GM12878 (cell line): ENCODE measurements around the gene HS3ST3A1. TPM values are rescaled to one million over a fixed set of nuclear protein-coding genes. Genes with fewer than 3 reads are reported as not detected.

Source experiments
- ATAC-seq: fragments of 200-7000 bp; cut with Tn5 transposase; 3 replicates; pipeline ENCODE4 v1.9.1; 2020; ENCODE audit warnings: mild to moderate bottlenecking, moderate library complexity
- BruUV-seq: library from RNA; stranded (reverse); fragments of 400-500 nt; replicated peaks from 2 replicates; lab custom pipeline; 2021; lab: Mats Ljungman, UMichigan
- CTCF ChIA-PET: fragments of 300-600 bp; sonication (Branson Sonifier 250); formaldehyde crosslinking; extraction: SDS; loops from one replicate; lab custom pipeline; 2021; ENCODE audit warnings: inconsistent platforms; lab: Yijun Ruan, JAX
- POLR2A ChIA-PET: fragments of 350-600 bp; formaldehyde crosslinking; extraction: SDS; loops from one replicate; lab custom pipeline; 2021; ENCODE audit warnings: inconsistent platforms; lab: Charles Lee
- RAD21 ChIA-PET: fragments of 300-600 bp; sonication (Branson Sonifier 250); formaldehyde crosslinking; loops from one replicate; lab custom pipeline; 2023; ENCODE audit warnings: antibody characterized with exemption; ENCODE audit not compliant: unreplicated experiment; lab: Charles Lee
- SMC1A ChIA-PET: fragments of 300-600 bp; sonication (Branson Sonifier 250); formaldehyde crosslinking; loops from one replicate; lab custom pipeline; 2023; ENCODE audit not compliant: unreplicated experiment, uncharacterized antibody; lab: Charles Lee
- DNase-seq: peaks from one replicate; pipeline ENCODE4 v3.0.0-alpha.2; 2011; ENCODE audit warnings: low read depth, low spot score
- FAIRE-seq: peaks from 3 replicates; lab custom pipeline; 2011; peaks lifted over from hg19 to GRCh38; lab: Jason Lieb, UNC
- H2AFZ ChIP-seq: 2 replicates; pipeline ENCODE4 v1.6.0; 2011; ENCODE audit warnings: low read depth, low read length, control low read depth; ENCODE audit not compliant: control insufficient read depth
- H3K27ac ChIP-seq: 2 replicates; pipeline ENCODE4 v1.5.1; 2011; ENCODE audit warnings: control low read depth; ENCODE audit not compliant: control insufficient read depth, insufficient read depth
- H3K27me3 ChIP-seq, 2 experiments: replicated peaks in 1 of 2; 2 replicates each; pipeline versions ENCODE4 v1.6.0 to v1.6.1; 2011; ENCODE audit warnings: low read length in 1 of 2; ENCODE audit not compliant: control insufficient read depth in 2 of 2, insufficient read depth in 2 of 2
- H3K36me3 ChIP-seq, 2 experiments: 2 replicates each; pipeline ENCODE4 v1.5.1; 2011; ENCODE audit warnings: low read length in 1 of 2; ENCODE audit not compliant: control insufficient read depth in 2 of 2, insufficient read depth in 2 of 2
- H3K4me1 ChIP-seq: 2 replicates; pipeline ENCODE4 v1.6.1; 2011; ENCODE audit warnings: mild to moderate bottlenecking, low read length, moderate library complexity, mixed read lengths; ENCODE audit not compliant: control insufficient read depth, insufficient read depth
- H3K4me2 ChIP-seq: 2 replicates; pipeline ENCODE4 v1.6.0; 2011; ENCODE audit warnings: control low read depth; ENCODE audit not compliant: control insufficient read depth, insufficient read depth
- H3K4me3 ChIP-seq: fragments of 200-600 bp; sonication (generic); 2 replicates; pipeline ENCODE4 v1.5.1; 2016
- H3K79me2 ChIP-seq: 2 replicates; pipeline ENCODE4 v1.6.0; 2011; ENCODE audit warnings: low read length; ENCODE audit not compliant: control insufficient read depth, insufficient read depth
- H3K9ac ChIP-seq: 2 replicates; pipeline ENCODE4 v1.8.0; 2011; ENCODE audit warnings: low read length, control low read depth, mixed read lengths; ENCODE audit not compliant: control insufficient read depth, insufficient read depth
- H3K9me3 ChIP-seq: replicated peaks from 3 replicates; pipeline ENCODE4 v1.5.1; 2011; ENCODE audit warnings: mild to moderate bottlenecking, low read length; ENCODE audit not compliant: control insufficient read depth, insufficient read depth
- H4K20me1 ChIP-seq: 2 replicates; pipeline ENCODE4 v1.6.0; 2011; ENCODE audit not compliant: control insufficient read depth, insufficient read depth
- DPF2 ChIP-seq: fragments of 450-650 bp; IDR thresholded peaks from 2 replicates; pipeline ENCODE4 v1.6.1; 2017; ENCODE audit warnings: mild to moderate bottlenecking
- IRF4 ChIP-seq: IDR thresholded peaks from 2 replicates; pipeline ENCODE4 v1.6.1; 2011; ENCODE audit warnings: low read depth, low read length
- MAX ChIP-seq: IDR thresholded peaks from 2 replicates; pipeline ENCODE4 v1.6.1; 2012; ENCODE audit warnings: low read depth, low read length, improper control_type of control experiment
- NR2C2 ChIP-seq: IDR thresholded peaks from 2 replicates; pipeline ENCODE4 v1.6.1; 2011; ENCODE audit warnings: borderline replicate concordance, low read depth; ENCODE audit not compliant: control insufficient read depth, insufficient read length
- RAD51 ChIP-seq: fragments of 450-650 bp; IDR thresholded peaks from 2 replicates; pipeline ENCODE4 v1.6.1; 2016; ENCODE audit warnings: moderate library complexity, mild to moderate bottlenecking, inconsistent platforms
- SMC3 ChIP-seq: IDR thresholded peaks from 2 replicates; pipeline ENCODE4 v1.6.1; 2011; ENCODE audit warnings: low read length, improper control_type of control experiment, borderline replicate concordance
- WGBS: methylation state at CpG from one replicate; pipeline ENCODE4 v1.1.6; 2016; ENCODE audit warnings: low lambda C conversion rate; ENCODE audit not compliant: insufficient replicate concordance, insufficient coverage; ENCODE audit errors: missing lambda C conversion rate; 5-methylcytosine and 5-hydroxymethylcytosine counted together
- in situ Hi-C: fragments of 300-500 bp; cut with MboI; formaldehyde crosslinking; loops from 9 replicates; pipeline ENCODE4 v1.14.3; 2018; ENCODE audit warnings: mixed read lengths
- intact Hi-C: fragments of 100-400 bp; cut with micrococcal nuclease; formaldehyde crosslinking; loops from one replicate; pipeline ENCODE4 v1.14.2; 2022; ENCODE audit not compliant: unreplicated experiment
- polyA plus RNA-seq, 11 experiments: library from polyadenylated mRNA; depleted of rRNA in 4 of 11; unstranded in 6 of 11; stranded (reverse) in 5 of 11; fragments of >200 nt; fragmentation: Nextera tagmentation in 4 of 11; fragmentation: Illumina TruSeq in 1 of 11; extraction: Ambion mirVana in 4 of 11; extraction: Trizol in 1 of 11; gene quantifications; 1 replicate in 1 of 11; 2 replicates in 10 of 11; pipeline versions ENCODE4 v1.2.1 to v1.2.3, GENCODE V29; 2011 to 2016; ENCODE audit warnings: inconsistent platforms in 2 of 11, missing spikeins in 2 of 11, low read depth in 1 of 11
- total RNA-seq, 4 experiments: library from RNA; depleted of rRNA in 3 of 4; stranded (reverse); fragments of >200 nt in 3 of 4; fragmentation: Illumina TruSeq in 1 of 4; extraction: Trizol in 1 of 4; gene quantifications; 2 replicates each; pipeline versions ENCODE4 v1.2.1 to v1.2.3, GENCODE V29; 2013 to 2021

Gene HS3ST3A1
- total and polyA plus RNA-seq, 10 of the 15 experiments (the other 5 are each of a cell fraction or from before 2014, with no cell fraction given) = 0.24 to 0.26 TPM; not detected in 8

- POLR2A ChIA-PET = interaction anchor here (0.8 to 0.9 kb wide), 3 partner anchors 9 to 34 kb away, joined by 3 to 4 read pairs (median 3); no protein-coding TSS in a partner anchor
- BruUV-seq = TSS peak; percentile 76
- H3K27me3 ChIP-seq = no peaks in the 10 kb centered on the region
- no peak overlapping the region for H3K4me2 ChIP-seq
- no peaks in the 10 kb centered on the region for H4K20me1 ChIP-seq
- ATAC-seq (no peak), FAIRE-seq (peak; percentile 7), DNase-seq (no peak)
- in situ Hi-C loops = no loop called here
- H3K4me3 ChIP-seq = no peak overlapping the region
- TF ChIP-seq SMC3 = no peak
- TF ChIP-seq IRF4 = no peak
- TF ChIP-seq RAD51 = no peak
- TF ChIP-seq DPF2 = no peak
- TF ChIP-seq NR2C2 = no peak
- TF ChIP-seq MAX = no peak
- RAD21 ChIA-PET = interaction anchor here (0.8 to 3.8 kb wide), 6 partner anchors 10 to 73 kb away, joined by 3 to 32 read pairs (median 4); no protein-coding TSS in a partner anchor
- H2AFZ ChIP-seq = no peak overlapping the region
- CTCF ChIA-PET = interaction anchor here (0.6 to 1.3 kb wide), 5 partner anchors 12 to 186 kb away, joined by 3 to 6 read pairs (median 3); no protein-coding TSS in a partner anchor
- intact Hi-C loops = loop anchor here (10.0 kb wide), 1 partner anchor 68 kb away; no protein-coding TSS in a partner anchor
- SMC1A ChIA-PET = interaction anchor here (0.6 to 1.7 kb wide), 9 partner anchors 8 to 53 kb away, joined by 3 to 19 read pairs (median 4); no protein-coding TSS in a partner anchor
- H3K36me3 ChIP-seq = no peaks in the 10 kb centered on the region
- 36% methylated on average over 5 of the region's 5 CpGs for WGBS
- H3K4me1 ChIP-seq = no peaks in the 10 kb centered on the region
- no peak overlapping the region for H3K9ac ChIP-seq
- H3K27ac ChIP-seq = no peak overlapping the region
- no peaks in the 10 kb centered on the region; the same call in 2 of the 3 replicates for H3K9me3 ChIP-seq
- H3K79me2 ChIP-seq = no peaks in the 10 kb centered on the region
Observed at GRCh38 chr17:13523164-13523563, 78.6 kb downstream of the HS3ST3A1 start.
